HG03196 (cell line): ENCODE data around the gene CAMK1D.

Experiments used
- ATAC-seq: cut with Tn5 transposase; IDR thresholded peaks from one replicate; pipeline ENCODE4 v1.9.1; 2021; ENCODE audit not compliant: unreplicated experiment

The CAMK1D gene

DNA sequence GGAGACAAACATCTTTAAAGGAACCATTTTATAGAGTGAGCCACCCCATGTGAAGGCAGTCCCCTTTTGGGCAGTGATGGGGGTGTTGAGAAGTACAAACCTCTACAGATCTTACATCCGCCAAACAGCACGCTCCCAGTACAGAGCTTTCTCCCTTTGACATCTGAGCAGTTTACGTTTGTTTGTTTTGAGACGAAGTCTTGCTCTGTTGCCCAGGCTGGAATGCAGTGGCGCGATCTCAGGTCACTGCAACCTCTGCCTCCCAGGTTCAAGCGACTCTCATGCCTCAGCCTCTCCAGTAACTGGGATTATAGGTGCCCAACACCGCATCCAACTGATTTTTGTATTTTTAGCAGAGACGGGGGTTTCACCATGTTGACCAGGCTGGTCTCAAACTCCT lies 523.2 kb downstream of the CAMK1D start:
- no peak for ATAC-seq

DNA sequence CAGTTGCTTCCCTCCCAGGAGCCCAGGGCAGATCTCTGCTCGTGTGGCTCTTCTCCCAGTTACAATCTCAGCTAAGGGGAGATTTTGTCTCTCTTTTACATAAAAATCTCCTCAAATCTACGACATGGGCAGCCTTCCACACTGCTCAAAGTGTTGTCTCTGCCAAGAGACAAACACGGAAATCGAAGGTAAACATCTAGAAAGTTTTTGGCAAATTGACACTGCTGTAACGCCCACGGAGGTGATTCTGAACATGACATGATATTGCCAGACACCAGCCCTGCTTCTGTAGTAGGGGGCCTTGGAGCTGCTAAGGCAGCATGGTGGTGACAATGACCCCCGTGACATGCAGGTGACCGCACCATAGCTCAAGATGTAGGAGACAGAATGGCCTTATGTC lies 523.8 kb downstream of the CAMK1D start:
- no peak for ATAC-seq

DNA sequence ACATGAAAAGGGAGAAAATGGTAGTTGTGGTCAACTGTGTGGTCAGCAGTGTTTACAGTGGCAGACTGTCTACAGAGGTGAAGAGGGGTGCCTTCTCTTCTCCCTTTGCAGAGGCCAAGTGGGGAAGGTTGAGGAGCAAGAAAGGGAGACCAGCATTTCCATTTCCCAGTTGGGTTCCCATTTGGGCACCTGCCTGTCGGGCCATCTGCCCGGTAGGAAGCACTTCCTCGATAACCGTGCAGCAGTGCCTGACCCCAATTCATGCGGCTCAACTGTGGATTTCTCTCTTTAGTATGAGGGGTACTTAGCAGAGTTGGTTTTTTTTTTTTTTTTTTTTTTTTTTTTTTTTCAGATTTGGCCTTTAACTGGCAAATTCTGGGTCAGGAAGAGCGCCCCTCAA lies 525.2 kb downstream of the CAMK1D start:
- no peak for ATAC-seq

DNA sequence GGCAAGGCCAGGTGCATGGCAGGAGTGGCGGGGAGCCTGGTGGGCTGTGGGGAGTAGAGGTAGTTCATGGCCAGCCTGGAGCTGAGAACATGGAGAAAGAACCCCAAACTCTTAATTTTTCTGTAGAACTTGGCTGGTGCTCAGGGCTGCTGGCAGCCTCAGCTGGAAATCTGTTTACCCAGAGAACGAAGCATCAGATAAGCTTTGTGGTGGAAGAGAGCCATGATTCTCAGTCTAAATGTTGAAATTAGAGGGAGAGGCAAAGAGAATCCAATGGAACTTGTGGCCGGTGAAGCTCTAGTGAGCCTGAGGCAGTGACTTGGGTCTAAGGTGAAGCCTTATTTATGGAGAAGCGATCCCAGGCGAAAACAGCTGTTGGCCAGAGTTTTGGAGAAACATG lies 525.8 kb downstream of the CAMK1D start:
- no peak for ATAC-seq

DNA sequence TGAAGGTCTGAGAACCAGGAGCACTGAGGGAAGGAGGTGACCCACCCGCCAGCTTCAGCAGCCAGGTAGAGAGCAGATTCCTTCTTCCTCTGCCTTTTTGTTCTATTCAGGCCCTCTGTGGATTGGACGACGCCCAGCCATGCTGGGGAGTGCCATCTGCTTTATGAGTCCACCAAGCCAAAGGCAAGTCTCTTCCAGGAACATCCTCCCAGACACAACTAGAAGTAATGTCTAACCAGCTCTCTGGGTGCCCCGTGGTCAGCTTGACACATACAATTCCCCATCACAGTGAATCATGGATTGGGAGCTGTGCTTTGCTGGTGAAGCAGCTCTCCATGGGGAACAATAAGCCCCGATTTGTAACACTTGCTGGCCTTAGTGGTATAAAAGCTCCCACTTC lies 526.9 kb downstream of the CAMK1D start:
- ATAC-seq = no peak

DNA sequence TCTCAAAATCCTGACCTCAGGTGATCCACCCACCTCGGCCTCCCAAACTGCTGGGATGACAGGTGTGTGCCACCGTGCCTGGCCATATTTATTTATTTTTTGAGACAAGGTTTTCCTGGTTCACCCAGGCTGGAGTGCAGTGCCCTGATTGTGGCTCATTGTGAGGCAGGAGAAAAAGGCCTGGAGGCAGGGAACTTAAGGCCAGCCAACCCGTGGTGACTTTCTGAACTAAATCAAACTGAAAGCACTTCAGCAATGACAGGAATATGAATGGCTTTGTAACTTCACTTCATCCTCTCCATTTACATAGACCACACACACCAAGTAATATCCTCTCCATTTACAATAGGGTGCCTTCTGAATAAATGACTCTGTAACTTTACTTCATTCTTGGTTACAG lies 527.8 kb downstream of the CAMK1D start:
- ATAC-seq = no peak

DNA sequence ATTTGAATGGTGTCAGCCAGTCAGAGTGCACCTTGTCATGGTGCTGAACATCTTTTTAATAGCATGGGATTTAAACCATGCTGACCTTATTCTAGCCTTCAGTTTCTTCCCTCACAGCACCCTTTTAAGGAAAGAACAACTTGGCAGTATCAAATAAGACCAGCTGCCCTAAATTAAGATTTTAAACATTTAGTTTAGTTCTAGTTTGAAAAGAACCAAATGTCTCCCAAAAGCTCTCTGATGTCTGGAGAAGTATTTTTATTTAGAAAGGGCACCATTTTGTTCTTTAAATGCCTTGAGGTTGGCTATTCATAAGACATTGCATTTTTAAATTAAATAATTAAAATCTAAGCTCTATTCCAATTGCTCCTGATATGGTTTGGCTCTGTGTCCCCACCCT lies 531.1 kb downstream of the CAMK1D start:
- ATAC-seq = no peak

DNA sequence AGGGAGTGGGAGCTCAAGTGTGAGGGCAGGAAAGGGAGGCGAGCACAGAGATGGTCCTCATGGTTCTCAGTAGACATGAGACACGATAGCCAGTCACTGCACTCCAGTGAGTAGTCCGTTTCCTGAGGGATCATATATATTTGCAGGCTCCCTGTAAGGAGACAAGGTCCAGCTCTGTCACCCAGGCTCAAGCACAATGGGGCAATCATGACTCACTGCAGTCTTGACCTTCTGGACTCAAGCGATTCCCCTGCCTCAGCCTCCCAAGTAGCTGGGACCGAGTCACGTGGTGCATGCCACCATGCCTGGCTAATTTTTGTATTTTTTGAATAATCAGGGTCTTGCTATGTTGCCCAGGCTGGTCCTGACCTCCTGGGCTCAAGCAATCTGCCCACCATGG lies 535.5 kb downstream of the CAMK1D start:
- no peak for ATAC-seq
